Stimulated activated CD8-positive, alpha-beta memory T cell treated with anti-CD3 and anti-CD28 coated beads, Interleukin-4, amount 100 ng/mL, for 1 hour (primary cell): ENCODE results near the gene ZGRF1.
"Not testable (repeated sequence)": the region's sequence is repeated elsewhere in the genome, so short reads cannot be mapped to it uniquely, and the experiment has no call there.

Experiments
- DNase-seq, 2 donors: peaks; one replicate each; pipeline ENCODE4 v3.0.0-alpha.2; 2020; ENCODE audit warnings: low read depth in 2 of 2, low spot score in 1 of 2

The ZGRF1 gene

GRCh38 chr4:112636688-112637551 lies at the start of gene ZGRF1, which contains the start of gene LARP7:
Gene ZGRF1 (minus strand): TSS chr4:112636909. CDS start chr4:112633176, 3,733 bp downstream.
Gene LARP7 (plus strand): TSS chr4:112637143. CDS start chr4:112644670, 7,527 bp downstream.
- DNase-seq: peak; percentile 95 to 96

- no peak for DNase-seq
Observed at GRCh38 chr4:112680996-112681395, 44.3 kb upstream of the ZGRF1 start.

GRCh38 chr4:112677519-112678091 lies 40.9 kb upstream of the ZGRF1 start:
- no peak for DNase-seq

- DNase-seq: no peak
Observed at GRCh38 chr4:112674376-112674775, 37.7 kb upstream of the ZGRF1 start.

- no peak for DNase-seq
Observed at GRCh38 chr4:112673686-112674085, 37.0 kb upstream of the ZGRF1 start.

- no peak for DNase-seq
Observed at GRCh38 chr4:112673076-112673475, 36.4 kb upstream of the ZGRF1 start.

- DNase-seq: no peak
Observed at GRCh38 chr4:112668131-112668530, 31.4 kb upstream of the ZGRF1 start.

GRCh38 chr4:112664611-112665010 lies 27.9 kb upstream of the ZGRF1 start:
- DNase-seq: no peak

- DNase-seq: not testable (repeated sequence)
Observed at GRCh38 chr4:112656115-112656514, 19.4 kb upstream of the ZGRF1 start.

- DNase-seq: no peak
Observed at GRCh38 chr4:112655270-112655669, 18.6 kb upstream of the ZGRF1 start.

- DNase-seq: no peak
Observed at GRCh38 chr4:112652216-112652615, 15.5 kb upstream of the ZGRF1 start.

- no peak for DNase-seq
Observed at GRCh38 chr4:112651641-112652040, 14.9 kb upstream of the ZGRF1 start.

- DNase-seq: no peak
Observed at GRCh38 chr4:112650332-112650731, 13.6 kb upstream of the ZGRF1 start.

- no peak for DNase-seq
Observed at GRCh38 chr4:112649055-112649408, 12.3 kb upstream of the ZGRF1 start.

- DNase-seq: no peak
Observed at GRCh38 chr4:112648263-112649054, 11.8 kb upstream of the ZGRF1 start.

- DNase-seq: no peak
Observed at GRCh38 chr4:112647785-112648184, 11.1 kb upstream of the ZGRF1 start.

- no peak for DNase-seq
Observed at GRCh38 chr4:112646632-112647537, 10.2 kb upstream of the ZGRF1 start.

GRCh38 chr4:112645541-112646329 lies 9.0 kb upstream of the ZGRF1 start:
- no peak for DNase-seq

GRCh38 chr4:112644595-112645535 lies 8.2 kb upstream of the ZGRF1 start:
- not testable (repeated sequence) for DNase-seq
